Measurements from ENCODE around the gene POPDC2. TPM values are rescaled to one million over a fixed set of nuclear protein-coding genes. Genes with fewer than 3 reads are reported as not detected.

The POPDC2 gene
- polyA plus RNA-seq, 4 donors = 1.8 to 8.6 (median 3.3) TPM

- H3K27ac ChIP-seq (ENCODE audit: low read depth in 1 of 3, low read length in 2 of 3) = no peak overlapping the region
- no peak for DNase-seq
- WGBS, 3 donors = 88 to 95% (median 90%) methylated on average over 7 of the region's 7 CpGs
Observed at GRCh38 chr3:119630880-119631329, 29.5 kb downstream of the POPDC2 start.

GRCh38 chr3:119630128-119630879 lies 30.1 kb downstream of the POPDC2 start:
- Histone ChIP-seq H3K36me3 (ENCODE audit: control insufficient read depth in 3 of 3, insufficient read depth in 2 of 3, low read depth in 1 of 3, low read length in 3 of 3) (peaks cover 0 to under 1% (median 0%) of the 10 kb centered on the region in 3 donors), H3K4me1 (ENCODE audit: control insufficient read depth in 3 of 3, insufficient read depth in 2 of 3, low read depth in 1 of 3, low read length in 2 of 3) (peaks cover 0 to 4% (median 0%) of the 10 kb centered on the region in 3 donors), H3K27me3 (ENCODE audit: control insufficient read depth in 3 of 3, insufficient read depth in 3 of 3, low read length in 3 of 3) (no peaks in the 10 kb centered on the region), H3K9me3 (ENCODE audit: control insufficient read depth in 2 of 2, insufficient read depth in 1 of 2, low read depth in 1 of 2, low read length in 1 of 2) (no peaks in the 10 kb centered on the region), H3K27ac (ENCODE audit: low read depth in 1 of 3, low read length in 2 of 3) (peak overlapping the region in 1 of 3 donors; percentile 15), H3K4me3 (ENCODE audit: low read depth in 1 of 3, low read length in 3 of 3) (no peak overlapping the region)
- DNase-seq = peak in 1 of 2 donors; percentile 40
- 80 to 87% (median 86%) methylated on average over 8 of the region's 8 CpGs for WGBS, 3 donors
- FAIRE-seq = no peak

More at GRCh38 chr3:119630880-119631329, 29.5 kb downstream of the POPDC2 start:
- Histone ChIP-seq H3K9me3 (ENCODE audit: control insufficient read depth in 2 of 2, insufficient read depth in 1 of 2, low read depth in 1 of 2, low read length in 1 of 2) (no peaks in the 10 kb centered on the region), H3K4me1 (ENCODE audit: control insufficient read depth in 3 of 3, insufficient read depth in 2 of 3, low read depth in 1 of 3, low read length in 2 of 3) (peaks cover 0 to 4% (median 0%) of the 10 kb centered on the region in 3 donors), H3K36me3 (ENCODE audit: control insufficient read depth in 3 of 3, insufficient read depth in 2 of 3, low read depth in 1 of 3, low read length in 3 of 3) (no peaks in the 10 kb centered on the region), H3K27me3 (ENCODE audit: control insufficient read depth in 3 of 3, insufficient read depth in 3 of 3, low read length in 3 of 3) (no peaks in the 10 kb centered on the region), H3K4me3 (ENCODE audit: low read depth in 1 of 3, low read length in 3 of 3) (no peak overlapping the region)
- no peak for FAIRE-seq

- Histone ChIP-seq H3K4me3 (ENCODE audit: low read depth in 1 of 3, low read length in 3 of 3) (no peak overlapping the region), H3K36me3 (ENCODE audit: control insufficient read depth in 3 of 3, insufficient read depth in 2 of 3, low read depth in 1 of 3, low read length in 3 of 3) (peaks cover 0 to 2% (median 0%) of the 10 kb centered on the region in 3 donors), H3K9me3 (ENCODE audit: control insufficient read depth in 2 of 2, insufficient read depth in 1 of 2, low read depth in 1 of 2, low read length in 1 of 2) (peaks cover 0 to 2% of the 10 kb centered on the region in 2 donors), H3K27ac (ENCODE audit: low read depth in 1 of 3, low read length in 2 of 3) (peak overlapping the region in 1 of 3 donors; percentile 22), H3K27me3 (ENCODE audit: control insufficient read depth in 3 of 3, insufficient read depth in 3 of 3, low read length in 3 of 3) (no peaks in the 10 kb centered on the region), H3K4me1 (ENCODE audit: control insufficient read depth in 3 of 3, insufficient read depth in 2 of 3, low read depth in 1 of 3, low read length in 2 of 3) (peaks cover 0 to 4% (median 0%) of the 10 kb centered on the region in 3 donors)
- no peak for FAIRE-seq
- 54 to 84% (median 59%) methylated on average over 1 of the region's 1 CpG for WGBS, 3 donors
- DNase-seq = no peak
Observed at GRCh38 chr3:119628816-119629445, 31.5 kb downstream of the POPDC2 start.

- no peak for FAIRE-seq
Observed at GRCh38 chr3:119628390-119628789, 32.0 kb downstream of the POPDC2 start.

GRCh38 chr3:119627461-119627860 lies 32.9 kb downstream of the POPDC2 start:
- 61 to 79% (median 75%) methylated on average over 8 of the region's 8 CpGs for WGBS, 3 donors
- H3K27ac ChIP-seq (ENCODE audit: low read depth in 1 of 3, low read length in 2 of 3) = peak overlapping the region in 1 of 3 donors; percentile 32
- DNase-seq (no peak), FAIRE-seq (no peak)
- H3K4me3 ChIP-seq (ENCODE audit: low read depth in 1 of 3, low read length in 3 of 3) = no peak overlapping the region
- H3K36me3 ChIP-seq (ENCODE audit: control insufficient read depth in 3 of 3, insufficient read depth in 2 of 3, low read depth in 1 of 3, low read length in 3 of 3) = peaks cover 0 to 2% (median 0%) of the 10 kb centered on the region in 3 donors
- H3K9me3 ChIP-seq (ENCODE audit: control insufficient read depth in 2 of 2, insufficient read depth in 1 of 2, low read depth in 1 of 2, low read length in 1 of 2) = peaks cover 0 to 4% of the 10 kb centered on the region in 2 donors
- H3K4me1 ChIP-seq (ENCODE audit: control insufficient read depth in 3 of 3, insufficient read depth in 2 of 3, low read depth in 1 of 3, low read length in 2 of 3) = peaks cover 0 to 4% (median 0%) of the 10 kb centered on the region in 3 donors
- H3K27me3 ChIP-seq (ENCODE audit: control insufficient read depth in 3 of 3, insufficient read depth in 3 of 3, low read length in 3 of 3) = no peaks in the 10 kb centered on the region

More at GRCh38 chr3:119628390-119628789, 32.0 kb downstream of the POPDC2 start:
- peaks cover 0 to 4% of the 10 kb centered on the region in 2 donors for H3K9me3 ChIP-seq (ENCODE audit: control insufficient read depth in 2 of 2, insufficient read depth in 1 of 2, low read depth in 1 of 2, low read length in 1 of 2)
- H3K27me3 ChIP-seq (ENCODE audit: control insufficient read depth in 3 of 3, insufficient read depth in 3 of 3, low read length in 3 of 3) = no peaks in the 10 kb centered on the region
- no peak for DNase-seq
- peaks cover 0 to 4% (median 0%) of the 10 kb centered on the region in 3 donors for H3K4me1 ChIP-seq (ENCODE audit: control insufficient read depth in 3 of 3, insufficient read depth in 2 of 3, low read depth in 1 of 3, low read length in 2 of 3)
- peaks cover 0 to 2% (median 0%) of the 10 kb centered on the region in 3 donors for H3K36me3 ChIP-seq (ENCODE audit: control insufficient read depth in 3 of 3, insufficient read depth in 2 of 3, low read depth in 1 of 3, low read length in 3 of 3)
- no peak overlapping the region for H3K4me3 ChIP-seq (ENCODE audit: low read depth in 1 of 3, low read length in 3 of 3)
- 63 to 82% (median 69%) methylated on average over 4 of the region's 4 CpGs for WGBS, 3 donors
- peak overlapping the region in 1 of 3 donors; percentile 0 for H3K27ac ChIP-seq (ENCODE audit: low read depth in 1 of 3, low read length in 2 of 3)

GRCh38 chr3:119626196-119626595 lies 34.2 kb downstream of the POPDC2 start:
- DNase-seq = no peak
- no peak for FAIRE-seq
- Histone ChIP-seq H3K36me3 (ENCODE audit: control insufficient read depth in 3 of 3, insufficient read depth in 2 of 3, low read depth in 1 of 3, low read length in 3 of 3) (peaks cover 0 to 2% (median 0%) of the 10 kb centered on the region in 3 donors), H3K4me3 (ENCODE audit: low read depth in 1 of 3, low read length in 3 of 3) (no peak overlapping the region), H3K4me1 (ENCODE audit: control insufficient read depth in 3 of 3, insufficient read depth in 2 of 3, low read depth in 1 of 3, low read length in 2 of 3) (peaks cover 0 to 4% (median 0%) of the 10 kb centered on the region in 3 donors), H3K27me3 (ENCODE audit: control insufficient read depth in 3 of 3, insufficient read depth in 3 of 3, low read length in 3 of 3) (no peaks in the 10 kb centered on the region), H3K27ac (ENCODE audit: low read depth in 1 of 3, low read length in 2 of 3) (no peak overlapping the region), H3K9me3 (ENCODE audit: control insufficient read depth in 2 of 2, insufficient read depth in 1 of 2, low read depth in 1 of 2, low read length in 1 of 2) (peaks cover 0 to 4% of the 10 kb centered on the region in 2 donors)
- 86 to 100% (median 100%) methylated on average over 1 of the region's 1 CpG for WGBS, 3 donors

- Histone ChIP-seq H3K9me3 (ENCODE audit: control insufficient read depth in 2 of 2, insufficient read depth in 1 of 2, low read depth in 1 of 2, low read length in 1 of 2) (peaks cover 0 to 4% of the 10 kb centered on the region in 2 donors), H3K36me3 (ENCODE audit: control insufficient read depth in 3 of 3, insufficient read depth in 2 of 3, low read depth in 1 of 3, low read length in 3 of 3) (peaks cover 0 to 6% (median 0%) of the 10 kb centered on the region in 3 donors), H3K4me3 (ENCODE audit: low read depth in 1 of 3, low read length in 3 of 3) (no peak overlapping the region), H3K27me3 (ENCODE audit: control insufficient read depth in 3 of 3, insufficient read depth in 3 of 3, low read length in 3 of 3) (no peaks in the 10 kb centered on the region), H3K27ac (ENCODE audit: low read depth in 1 of 3, low read length in 2 of 3) (no peak overlapping the region), H3K4me1 (ENCODE audit: control insufficient read depth in 3 of 3, insufficient read depth in 2 of 3, low read depth in 1 of 3, low read length in 2 of 3) (peaks cover 0 to 4% (median 0%) of the 10 kb centered on the region in 3 donors)
- WGBS, 3 donors = 76 to 77% (median 77%) methylated on average over 8 of the region's 8 CpGs
- DNase-seq (no peak), FAIRE-seq (no peak)
Observed at GRCh38 chr3:119625451-119626153, 34.8 kb downstream of the POPDC2 start.

Data from small intestine (tissue), 7 donors.